Measurements from ENCODE around the gene GPR27.

GPR27 gene

GRCh38 chr3:71753701-71754609, at the start of gene GPR27:
Gene GPR27 (plus strand): TSS chr3:71753855. CDS start chr3:71754050, 195 bp downstream.
- DNase-seq (ENCODE audit: low read depth): no peak

- no peak for DNase-seq (ENCODE audit: low read depth)
These were observed 48.7 kb upstream of the GPR27 start for GRCh38 chr3:71704915-71705314.

GRCh38 chr3:71705681-71706080, 48.0 kb upstream of the GPR27 start:
- no peak for DNase-seq (ENCODE audit: low read depth)

GRCh38 chr3:71707595-71707994, 46.1 kb upstream of the GPR27 start:
- DNase-seq (ENCODE audit: low read depth): no peak

- DNase-seq (ENCODE audit: low read depth): no peak
These were observed 45.1 kb upstream of the GPR27 start for GRCh38 chr3:71708476-71709105.

GRCh38 chr3:71709908-71710511, 43.6 kb upstream of the GPR27 start:
- DNase-seq (ENCODE audit: low read depth): no peak

GRCh38 chr3:71710906-71711494, 42.7 kb upstream of the GPR27 start:
- DNase-seq (ENCODE audit: low read depth): peak; percentile 28

- no peak for DNase-seq (ENCODE audit: low read depth)
These were observed 40.6 kb upstream of the GPR27 start for GRCh38 chr3:71713041-71713440.

- DNase-seq (ENCODE audit: low read depth): no peak
These were observed 39.1 kb upstream of the GPR27 start for GRCh38 chr3:71714595-71714994.

GRCh38 chr3:71718072-71718471, 35.6 kb upstream of the GPR27 start:
- no peak for DNase-seq (ENCODE audit: low read depth)

- no peak for DNase-seq (ENCODE audit: low read depth)
These were observed 32.7 kb upstream of the GPR27 start for GRCh38 chr3:71721002-71721401.

- DNase-seq (ENCODE audit: low read depth): no peak
These were observed 32.0 kb upstream of the GPR27 start for GRCh38 chr3:71721651-71722157.

- no peak for DNase-seq (ENCODE audit: low read depth)
These were observed 31.0 kb upstream of the GPR27 start for GRCh38 chr3:71722693-71723092.

GRCh38 chr3:71723452-71724170, 30.0 kb upstream of the GPR27 start:
- DNase-seq (ENCODE audit: low read depth): no peak

- DNase-seq (ENCODE audit: low read depth): no peak
These were observed 29.5 kb upstream of the GPR27 start for GRCh38 chr3:71724171-71724453.

- no peak for DNase-seq (ENCODE audit: low read depth)
These were observed 28.9 kb upstream of the GPR27 start for GRCh38 chr3:71724584-71725270.

GRCh38 chr3:71725271-71725991, 28.2 kb upstream of the GPR27 start, which contains the start of gene EIF4E3:
Gene EIF4E3 (minus strand): TSS chr3:71725402. CDS start chr3:71725367, 35 bp downstream.
- no peak for DNase-seq (ENCODE audit: low read depth)

GRCh38 chr3:71726146-71726545, 27.5 kb upstream of the GPR27 start:
- DNase-seq (ENCODE audit: low read depth): no peak

- DNase-seq (ENCODE audit: low read depth): no peak
These were observed 24.9 kb upstream of the GPR27 start for GRCh38 chr3:71728632-71729342.

- no peak for DNase-seq (ENCODE audit: low read depth)
These were observed 21.0 kb upstream of the GPR27 start for GRCh38 chr3:71732637-71733036.

Measured in non-pigmented ciliary epithelial cell (primary cell).